ENCODE measurements around the gene TOR2A. TPM values are rescaled to one million over a fixed set of nuclear protein-coding genes. Genes with fewer than 3 reads are reported as not detected.
"Not testable (repeated sequence)": the region's sequence is repeated elsewhere in the genome, so short reads cannot be mapped to it uniquely, and the experiment has no call there.

Gene TOR2A
- total RNA-seq, 2 donors from 2014 or later = 4.9 to 8.2 TPM

DNA sequence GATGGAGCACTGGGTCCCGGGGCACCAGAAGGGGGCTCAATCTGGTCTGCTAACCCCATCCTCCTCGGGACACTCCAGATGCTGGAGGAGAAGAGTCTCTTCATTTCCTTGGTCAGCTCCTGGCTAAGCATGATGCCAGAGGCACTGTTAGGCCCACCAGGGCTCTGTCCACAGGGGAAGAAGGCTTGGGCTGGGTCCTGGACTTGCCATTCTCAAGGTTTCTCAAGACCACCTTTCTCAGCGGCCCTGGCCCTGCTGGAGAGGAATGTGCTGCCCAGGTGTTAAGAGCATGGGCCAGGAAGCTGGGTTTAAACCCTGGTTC lies 35.5 kb upstream of the TOR2A start:
- intact Hi-C loops (cut with DNase I) = no loop called here
- no peak for DNase-seq (ENCODE audit: low spot score)

DNA sequence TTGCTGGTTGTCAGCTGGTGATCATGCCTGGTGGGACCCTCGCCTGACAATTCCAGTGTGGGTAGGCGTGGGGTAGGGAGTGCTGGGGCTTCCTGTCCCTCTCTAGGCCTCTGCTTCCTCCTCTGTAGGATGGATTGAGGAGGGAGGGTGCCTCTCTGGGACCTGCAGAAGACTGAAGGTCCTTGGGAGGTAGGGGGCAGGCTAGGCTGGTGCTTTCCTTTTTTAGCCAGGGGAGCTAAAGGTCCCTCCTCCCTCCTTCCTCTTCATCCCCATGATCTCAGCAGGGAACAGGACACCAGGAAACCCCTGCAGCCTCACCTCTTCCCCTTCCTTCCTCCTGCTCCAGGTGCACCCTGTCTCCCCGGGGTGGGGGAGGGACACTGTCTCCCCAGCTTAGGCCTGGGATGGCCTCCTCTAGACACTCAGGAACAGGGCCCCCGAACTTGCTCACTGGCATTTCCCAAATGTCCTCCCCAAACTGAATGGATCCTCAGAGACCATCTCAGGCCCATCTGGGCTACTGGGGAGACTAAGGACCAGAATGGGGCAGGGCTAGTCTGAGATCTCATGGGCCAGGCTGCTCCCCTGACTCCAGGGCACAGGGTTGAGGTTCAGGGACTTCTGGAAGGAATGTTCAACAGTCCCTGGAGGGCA lies 35.0 kb upstream of the TOR2A start:
- intact Hi-C loops (cut with DNase I) = no loop called here
- no peak for DNase-seq (ENCODE audit: low spot score)

DNA sequence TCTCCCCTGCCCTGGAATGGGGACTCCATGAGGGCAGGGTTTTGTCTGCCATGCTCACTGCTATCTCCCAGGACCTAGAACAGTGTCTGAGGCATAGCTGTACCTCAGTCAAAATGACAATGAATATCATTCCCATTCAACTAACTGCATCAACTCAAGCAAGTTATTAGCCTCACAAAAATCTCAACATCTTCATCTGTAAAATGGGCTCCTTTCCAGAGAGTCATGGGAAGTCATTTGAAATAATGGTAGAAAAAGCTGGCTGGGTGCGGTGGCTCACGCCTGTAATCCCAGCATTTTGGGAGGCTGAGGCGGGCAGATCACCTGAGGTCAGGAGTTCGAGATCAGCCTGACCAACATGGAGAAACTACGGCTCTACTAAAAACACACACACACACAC lies 34.0 kb upstream of the TOR2A start:
- intact Hi-C loops (cut with DNase I) = no loop called here
- DNase-seq (ENCODE audit: low spot score) = no peak

DNA sequence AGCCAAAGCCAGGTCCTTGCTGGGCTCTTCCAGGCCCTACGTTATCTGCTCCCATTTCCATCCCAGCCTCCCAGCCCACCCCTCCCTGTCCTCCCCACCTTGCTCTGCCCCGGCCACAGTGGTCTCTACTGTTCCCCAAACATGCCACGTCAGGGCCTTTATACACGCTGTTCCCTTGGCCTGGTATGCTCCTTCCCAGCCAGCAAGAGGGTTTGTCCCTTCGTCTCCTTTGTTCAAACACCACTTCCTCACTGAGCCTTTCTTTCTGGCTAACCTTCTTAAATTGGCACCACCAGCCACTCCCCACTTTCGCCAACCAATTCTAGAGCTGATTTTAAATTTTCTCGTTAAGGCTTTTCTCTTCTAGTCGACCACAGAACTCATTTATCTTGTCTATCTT lies 33.6 kb upstream of the TOR2A start:
- DNase-seq (ENCODE audit: low spot score) = no peak
- intact Hi-C loops (cut with DNase I) = no loop called here

DNA sequence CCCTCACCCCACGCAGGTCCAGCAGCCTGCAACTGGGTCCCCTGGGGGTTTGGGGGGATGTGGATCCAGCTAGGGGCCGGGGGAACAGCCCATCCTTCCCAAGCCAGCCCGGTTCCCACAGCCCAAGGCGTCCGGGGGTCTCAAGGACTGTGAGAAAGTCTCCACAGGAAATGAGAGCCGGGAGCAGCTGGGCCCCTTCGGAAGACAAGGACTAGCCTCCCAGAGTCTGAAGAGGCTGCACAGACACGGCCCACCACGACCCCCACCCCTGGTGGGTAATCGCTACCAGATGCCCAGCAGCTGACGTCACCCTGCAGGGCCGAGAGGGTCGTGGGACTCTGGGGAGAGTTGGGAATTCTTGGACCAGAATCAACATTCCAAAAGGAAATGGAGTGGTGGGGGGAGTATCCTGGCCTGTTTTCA lies 32.8 kb upstream of the TOR2A start:
- intact Hi-C loops (cut with DNase I) = no loop called here
- no peak for DNase-seq (ENCODE audit: low spot score)

DNA sequence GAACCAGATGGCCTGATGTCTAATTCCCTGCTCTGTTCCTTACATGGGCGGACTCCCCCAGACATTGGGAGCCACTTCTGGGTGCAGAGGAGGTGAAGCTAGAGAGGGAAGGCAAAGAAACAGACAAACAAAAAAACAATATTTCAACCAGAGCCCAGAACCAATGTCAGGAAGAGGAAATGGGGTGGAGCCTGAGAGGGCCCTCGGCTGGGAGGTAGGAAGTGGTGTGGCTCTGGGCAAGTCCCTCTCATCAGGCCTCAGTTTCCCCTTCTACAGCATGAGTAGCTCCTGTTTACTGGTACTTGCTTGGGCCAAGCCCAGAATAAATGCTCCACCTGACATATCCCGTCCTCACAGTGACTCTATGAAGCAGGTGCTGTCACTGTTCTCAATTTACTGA lies 32.3 kb upstream of the TOR2A start:
- DNase-seq (ENCODE audit: low spot score) = no peak
- intact Hi-C loops (cut with DNase I) = no loop called here

DNA sequence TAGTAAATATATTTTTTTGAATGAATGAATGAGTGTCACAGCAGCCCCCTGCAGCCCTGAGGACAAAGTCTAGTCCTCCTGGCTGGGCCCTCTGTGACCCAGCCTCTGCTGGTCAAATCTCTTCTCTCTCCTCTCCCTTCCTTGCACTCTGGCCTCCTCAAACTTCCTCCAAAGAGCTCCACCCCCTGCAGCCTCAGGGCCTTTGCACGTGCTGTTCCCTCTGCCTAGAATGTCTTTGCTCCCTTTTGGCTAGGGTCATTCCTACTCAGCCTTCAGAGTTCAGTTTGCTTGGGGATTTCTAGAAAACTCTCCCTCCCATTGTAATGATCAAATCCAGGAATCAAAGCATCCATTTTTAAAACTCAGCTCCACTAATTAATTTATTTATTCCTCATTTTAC lies 30.3 kb upstream of the TOR2A start:
- intact Hi-C loops (cut with DNase I) = no loop called here
- DNase-seq (ENCODE audit: low spot score) = no peak

DNA sequence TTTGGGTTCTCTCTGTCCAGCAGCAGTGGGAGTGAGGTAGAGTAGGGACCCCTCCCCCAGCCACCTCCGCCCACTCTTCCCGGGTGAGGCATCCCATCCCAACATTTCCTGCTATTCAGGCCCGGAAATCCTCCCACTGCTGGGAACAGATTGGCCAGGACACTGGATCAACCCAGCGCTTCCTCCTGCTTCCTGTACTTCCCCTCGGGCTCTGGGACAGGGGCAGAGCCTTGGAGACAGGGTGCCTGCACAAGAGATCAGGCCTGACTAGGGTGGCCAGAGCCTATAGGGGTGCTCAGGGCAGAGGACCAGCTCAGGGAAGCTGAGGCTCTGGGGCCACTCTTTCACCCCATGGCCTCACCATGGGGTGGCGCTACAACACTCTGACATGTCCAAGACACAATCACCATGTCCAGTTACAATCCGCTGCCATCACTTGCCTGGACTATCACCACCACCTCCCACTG lies 28.9 kb upstream of the TOR2A start:
- no peak for DNase-seq (ENCODE audit: low spot score)
- intact Hi-C loops (cut with DNase I) = no loop called here

DNA sequence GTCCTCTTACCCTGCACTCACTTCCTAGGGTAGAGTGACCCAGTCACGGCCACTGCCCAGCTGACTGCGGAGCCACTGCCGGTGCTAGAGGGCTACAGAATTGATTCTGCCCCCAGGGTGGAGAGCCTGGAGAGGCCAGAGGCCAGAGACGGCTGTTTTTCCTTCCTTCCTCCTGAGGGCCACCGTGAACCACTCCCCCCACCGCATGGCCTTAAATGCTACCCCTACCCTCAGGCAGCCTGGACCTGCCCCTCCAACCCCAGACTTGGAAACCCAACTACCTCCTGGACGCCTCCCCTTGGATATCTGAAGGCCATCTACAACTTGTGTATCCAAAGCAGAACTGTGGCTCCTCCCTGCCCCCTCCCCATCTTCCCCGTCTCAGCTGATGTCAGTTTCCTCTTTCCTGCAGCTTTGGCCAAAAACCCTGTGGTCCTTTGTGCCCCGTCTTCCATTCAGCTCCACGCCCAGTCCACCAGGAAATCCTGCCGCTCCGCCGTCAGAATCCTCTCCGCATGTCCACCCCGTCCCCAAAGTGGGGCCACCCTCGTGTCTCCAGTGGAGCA lies 27.1 kb upstream of the TOR2A start:
- no peak for DNase-seq (ENCODE audit: low spot score)
- intact Hi-C loops (cut with DNase I) = no loop called here

DNA sequence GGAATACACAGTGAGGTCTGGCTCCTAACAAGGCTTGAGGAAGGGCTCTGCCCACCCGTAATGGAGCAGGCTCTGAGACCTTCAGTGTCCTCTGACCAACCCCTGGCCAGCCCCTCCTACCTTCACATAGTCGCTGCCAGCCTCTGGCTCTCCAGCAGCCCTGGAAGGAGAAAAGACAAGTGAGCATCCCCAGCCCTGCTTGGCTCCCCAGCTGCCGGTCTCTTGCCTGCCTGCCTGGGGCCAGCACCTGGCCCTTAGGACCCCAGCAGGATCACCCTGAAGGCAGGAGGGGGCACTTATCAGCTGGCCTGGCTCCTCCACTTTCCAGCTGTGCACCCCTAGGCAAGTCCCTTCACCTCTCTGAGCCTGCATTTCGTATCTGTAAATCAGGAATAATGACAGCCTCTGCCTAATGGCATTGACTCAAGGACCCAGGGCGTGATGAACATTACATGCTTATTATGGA lies 26.4 kb upstream of the TOR2A start:
- DNase-seq (ENCODE audit: low spot score) = no peak
- intact Hi-C loops (cut with DNase I) = no loop called here

DNA sequence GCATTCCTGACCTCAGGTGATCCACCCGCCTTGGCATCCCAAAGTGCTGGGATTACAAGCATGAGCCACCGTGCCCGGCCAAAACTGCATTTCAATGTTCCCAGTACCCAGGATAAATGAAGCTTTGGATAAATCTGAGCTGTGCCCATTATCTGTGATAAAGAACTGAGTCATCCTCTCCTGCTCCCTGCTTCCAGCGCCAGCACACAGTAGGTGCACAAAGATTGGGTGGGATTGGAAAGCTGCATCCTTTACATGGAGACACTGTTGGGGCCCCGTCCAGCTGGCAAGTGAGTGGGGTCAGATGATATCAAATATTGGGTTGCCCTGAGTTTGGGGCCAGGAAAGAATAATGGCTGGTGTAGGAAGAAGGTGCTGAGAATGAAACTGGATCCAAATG lies 26.0 kb upstream of the TOR2A start:
- intact Hi-C loops (cut with DNase I) = no loop called here
- DNase-seq (ENCODE audit: low spot score) = no peak

DNA sequence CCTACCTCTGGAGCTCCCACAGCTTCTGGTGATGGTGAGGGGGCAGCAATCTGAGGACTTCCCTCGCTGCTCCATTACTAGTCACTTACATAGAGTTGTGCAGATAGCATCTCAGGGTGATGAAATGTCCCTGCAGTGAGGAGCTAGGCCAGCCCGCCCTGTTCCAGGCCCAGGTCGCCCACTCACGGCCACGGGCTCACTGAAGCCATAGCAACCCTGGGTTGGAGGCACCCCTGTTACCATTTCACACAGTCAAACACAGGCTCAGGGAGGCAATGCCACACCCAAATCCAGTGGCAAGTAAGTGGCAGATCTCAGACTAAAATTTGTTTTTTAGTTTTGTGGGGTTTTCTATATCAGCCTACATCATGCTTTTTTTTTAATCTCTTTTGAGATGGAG lies 23.7 kb upstream of the TOR2A start:
- DNase-seq (ENCODE audit: low spot score) = no peak

DNA sequence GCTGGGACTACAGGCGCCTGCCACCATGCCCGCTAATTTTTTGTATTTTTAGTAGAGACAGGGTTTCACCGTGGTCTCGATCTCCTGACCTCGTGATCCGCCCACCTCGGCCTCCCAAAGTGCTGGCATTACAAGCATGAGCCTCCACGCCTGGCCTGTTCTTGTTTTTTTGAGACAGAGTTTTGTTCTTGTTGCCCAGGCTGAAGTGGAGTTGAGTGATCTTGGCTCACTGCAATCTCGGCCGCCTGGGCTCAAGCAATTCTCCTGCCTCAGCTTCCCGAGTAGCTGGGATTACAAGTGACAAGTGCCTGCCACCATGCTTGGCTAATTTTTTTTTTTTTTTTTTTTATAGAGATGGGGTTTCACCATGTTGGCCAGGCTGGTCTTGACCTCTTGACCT lies 21.7 kb upstream of the TOR2A start:
- DNase-seq (ENCODE audit: low spot score); intact Hi-C loops (cut with DNase I): not testable (repeated sequence)

More for the DNA sequence above, 23.7 kb upstream of the TOR2A start:
- intact Hi-C loops (cut with DNase I) = no loop called here

DNA sequence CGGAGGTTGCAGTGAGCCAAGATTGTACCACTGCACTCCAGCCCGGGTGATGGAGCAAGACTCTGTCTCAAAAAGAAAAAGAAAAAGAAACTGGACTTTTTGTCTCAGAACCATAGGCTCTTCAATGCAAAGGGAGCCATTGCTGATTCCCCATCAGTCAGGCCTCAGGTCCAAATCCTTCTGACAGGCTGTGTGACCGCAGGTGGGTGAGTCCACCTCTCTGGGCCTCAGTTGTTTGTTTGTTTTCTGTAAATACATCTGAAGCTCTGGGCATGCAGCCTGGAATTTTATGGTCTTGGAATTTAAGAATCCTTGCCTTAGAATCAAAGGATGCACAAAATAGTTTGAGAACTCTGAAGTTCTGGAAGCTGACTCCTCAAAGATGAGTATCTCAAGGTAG lies 21.1 kb upstream of the TOR2A start:
- intact Hi-C loops (cut with DNase I) = no loop called here
- no peak for DNase-seq (ENCODE audit: low spot score)

DNA sequence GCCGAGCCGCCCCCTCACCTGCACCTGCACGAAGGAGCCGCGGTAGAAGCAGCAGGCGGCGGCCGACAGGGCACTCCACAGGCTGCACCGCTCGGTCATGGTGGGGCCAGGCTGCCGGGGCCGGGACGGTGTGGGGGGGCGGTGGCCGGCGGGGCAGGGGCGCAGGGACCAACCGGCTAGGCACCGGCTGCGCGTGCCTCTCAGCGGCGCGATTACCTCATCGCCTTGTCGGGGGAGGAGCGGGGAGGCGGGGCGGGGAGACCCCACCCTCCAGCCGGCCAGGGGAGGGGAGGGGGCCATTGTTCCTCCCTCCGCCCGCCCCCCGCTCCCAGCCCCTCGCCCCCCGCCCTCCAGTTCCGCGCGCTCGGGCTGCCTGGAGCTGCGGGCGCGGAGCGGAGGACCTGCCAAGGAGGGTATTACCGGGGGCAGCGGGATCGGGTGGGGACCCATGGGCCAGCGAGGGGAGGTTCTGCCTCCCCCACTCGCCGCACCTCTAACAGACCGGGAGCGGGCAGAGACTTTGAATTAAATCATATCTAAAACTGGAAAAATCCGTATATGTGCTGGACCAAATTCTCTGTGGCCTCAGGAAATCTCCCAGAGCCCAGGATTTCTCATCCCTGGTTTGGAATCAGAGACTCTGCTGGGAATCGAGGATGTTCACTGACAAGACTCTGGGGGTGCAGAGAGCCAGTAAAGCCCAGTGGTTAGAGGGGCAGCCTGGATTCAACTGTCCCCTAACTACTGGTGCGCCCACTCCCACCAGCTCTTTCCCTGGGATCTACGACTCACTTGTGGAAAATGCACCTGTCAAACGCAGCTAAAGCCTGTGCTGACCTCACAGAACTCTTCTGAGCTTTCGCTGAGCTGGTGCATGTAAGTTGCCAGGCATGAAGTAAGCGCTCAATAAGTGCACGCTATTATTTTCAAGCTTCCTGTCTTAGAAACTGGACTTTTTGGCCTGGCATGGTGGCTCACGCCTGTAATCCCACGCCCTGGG lies 20.3 kb upstream of the TOR2A start:
- no peak for DNase-seq (ENCODE audit: low spot score)
- intact Hi-C loops (cut with DNase I) = no loop called here

DNA sequence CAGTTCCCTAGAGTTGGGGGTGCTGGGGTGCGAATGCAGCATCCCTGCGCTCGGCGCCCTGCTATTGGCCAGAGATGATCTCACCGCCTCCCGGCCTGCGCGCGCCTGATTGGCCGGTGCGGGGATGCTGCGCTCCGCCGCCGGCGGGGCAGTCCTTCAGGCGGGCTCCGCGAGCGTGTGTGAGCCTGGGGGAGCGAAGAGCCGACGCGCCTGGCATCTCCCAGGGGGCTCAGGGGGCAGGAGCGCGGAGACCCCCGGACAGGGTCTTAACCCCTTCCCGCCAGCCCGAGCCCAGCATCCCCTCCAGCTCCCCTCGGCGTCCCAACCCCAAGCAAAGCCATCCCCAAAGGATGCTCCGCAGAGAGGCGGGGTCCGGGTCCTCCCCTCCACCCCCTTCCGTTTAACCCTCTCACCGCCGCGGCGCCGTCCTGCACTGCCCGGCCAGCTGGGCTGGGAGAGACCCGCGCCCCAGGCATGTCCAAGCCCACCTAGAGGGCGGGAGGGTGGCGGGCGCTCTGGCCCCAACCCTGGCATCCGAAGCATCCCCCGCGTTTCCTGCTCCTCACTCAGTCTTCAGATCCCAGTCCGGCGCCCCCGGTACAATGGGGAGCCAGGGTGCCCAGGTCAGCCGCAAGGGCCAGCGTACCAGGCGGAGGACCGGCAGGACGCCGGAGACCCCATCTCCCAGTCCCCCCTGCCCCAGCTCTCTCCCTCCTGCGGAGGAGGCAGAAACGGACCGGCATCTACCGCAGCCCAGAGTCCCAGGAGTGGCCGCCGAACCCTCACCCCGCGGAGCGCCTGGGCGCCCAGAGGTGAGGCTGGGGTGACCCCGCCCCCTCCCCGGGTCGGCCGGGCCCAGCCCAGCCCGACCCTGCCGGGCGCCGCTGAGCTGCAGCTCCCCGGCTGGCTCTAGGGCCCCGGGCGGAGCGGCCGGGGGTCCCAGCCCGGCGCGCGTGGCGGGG lies 19.3 kb upstream of the TOR2A start:
- intact Hi-C loops (cut with DNase I) = no loop called here
- no peak for DNase-seq (ENCODE audit: low spot score)

DNA sequence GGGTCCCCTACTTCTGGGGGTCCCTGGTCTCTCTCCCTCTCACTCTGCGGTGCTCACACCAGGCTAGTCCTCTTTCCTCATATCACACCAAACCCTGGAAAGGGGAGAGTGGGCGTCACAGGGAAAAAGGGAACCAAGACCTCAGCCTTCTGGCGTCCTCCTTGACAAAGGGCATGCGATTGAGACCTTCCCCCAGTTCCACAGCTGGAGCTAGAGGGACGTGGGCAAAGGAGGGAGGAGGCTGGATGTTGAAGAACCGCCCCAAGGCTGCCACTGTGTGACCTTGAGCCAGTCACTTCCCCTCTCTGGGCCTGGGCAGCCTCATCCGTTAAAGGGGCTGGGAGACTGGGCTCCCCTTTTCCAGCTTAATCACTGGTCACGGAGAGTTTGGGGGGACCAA lies 18.5 kb upstream of the TOR2A start:
- intact Hi-C loops (cut with DNase I) = no loop called here
- DNase-seq (ENCODE audit: low spot score) = no peak

DNA sequence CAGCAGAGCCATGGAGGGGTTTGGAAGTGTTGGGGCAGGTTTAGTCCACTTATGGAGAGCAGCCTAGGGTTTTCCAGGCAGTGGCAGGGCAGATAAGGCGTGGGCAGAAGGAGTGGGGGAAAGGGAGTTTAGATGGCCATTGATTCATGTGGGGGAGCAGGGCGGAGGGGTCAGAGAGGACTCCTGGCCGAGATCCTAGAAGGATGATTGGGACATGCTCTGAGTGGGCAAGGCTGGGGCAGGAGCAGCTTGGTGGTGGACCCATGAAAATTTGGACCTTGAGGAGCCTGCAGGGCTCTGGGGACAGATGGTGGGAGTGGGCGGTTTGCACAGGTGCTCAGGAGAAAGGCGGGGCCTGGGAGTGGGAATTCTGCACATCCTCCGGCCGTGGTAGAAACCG lies 18.1 kb upstream of the TOR2A start:
- DNase-seq (ENCODE audit: low spot score) = no peak
- intact Hi-C loops (cut with DNase I) = no loop called here
